ENCODE data around the gene AQP12B.
"Not testable (repeated sequence)": the region's sequence is repeated elsewhere in the genome, so short reads cannot be mapped to it uniquely, and the experiment has no call there.

DNA sequence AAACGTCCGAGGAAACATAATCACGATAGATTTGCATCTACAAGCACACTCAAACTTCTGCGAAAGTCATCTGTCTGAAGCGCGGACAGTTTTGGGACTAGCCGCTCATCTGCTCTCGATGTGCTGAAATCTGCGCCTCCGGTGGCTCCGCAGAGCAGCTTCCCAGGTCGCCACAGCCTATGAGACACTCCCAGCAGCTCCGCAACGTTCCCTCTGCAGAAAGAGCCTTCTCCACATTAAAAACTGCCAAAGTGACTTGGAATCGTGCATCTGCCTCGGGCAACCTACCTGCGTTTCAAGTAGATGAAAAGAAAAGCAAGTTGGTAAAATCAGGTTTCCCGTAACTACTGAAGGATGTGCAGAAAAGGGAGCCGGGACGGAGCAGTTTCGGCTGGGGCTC is 17.9 kb upstream of the AQP12B start:
- TF ChIP-seq, protein P1, sequence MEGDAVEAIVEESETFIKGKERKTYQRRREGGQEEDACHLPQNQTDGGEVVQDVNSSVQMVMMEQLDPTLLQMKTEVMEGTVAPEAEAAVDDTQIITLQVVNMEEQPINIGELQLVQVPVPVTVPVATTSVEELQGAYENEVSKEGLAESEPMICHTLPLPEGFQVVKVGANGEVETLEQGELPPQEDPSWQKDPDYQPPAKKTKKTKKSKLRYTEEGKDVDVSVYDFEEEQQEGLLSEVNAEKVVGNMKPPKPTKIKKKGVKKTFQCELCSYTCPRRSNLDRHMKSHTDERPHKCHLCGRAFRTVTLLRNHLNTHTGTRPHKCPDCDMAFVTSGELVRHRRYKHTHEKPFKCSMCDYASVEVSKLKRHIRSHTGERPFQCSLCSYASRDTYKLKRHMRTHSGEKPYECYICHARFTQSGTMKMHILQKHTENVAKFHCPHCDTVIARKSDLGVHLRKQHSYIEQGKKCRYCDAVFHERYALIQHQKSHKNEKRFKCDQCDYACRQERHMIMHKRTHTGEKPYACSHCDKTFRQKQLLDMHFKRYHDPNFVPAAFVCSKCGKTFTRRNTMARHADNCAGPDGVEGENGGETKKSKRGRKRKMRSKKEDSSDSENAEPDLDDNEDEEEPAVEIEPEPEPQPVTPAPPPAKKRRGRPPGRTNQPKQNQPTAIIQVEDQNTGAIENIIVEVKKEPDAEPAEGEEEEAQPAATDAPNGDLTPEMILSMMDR (IDR thresholded peaks at IDR 0.05), result not testable (repeated sequence)
- TF ChIP-seq POLR2A (IDR thresholded peaks at IDR 0.05), result not testable (repeated sequence)

All from heart left ventricle (tissue), 13 donors.